Gastroesophageal sphincter (tissue), 4 donors: ENCODE results near the gene PLEK2. TPM values are rescaled to one million over a fixed set of nuclear protein-coding genes. Genes with fewer than 3 reads are reported as not detected.

Source experiments
- ATAC-seq: fragments of 150-250 bp; one replicate; pipeline ENCODE4 v1.9.1; 2016; ENCODE audit warnings: mild to moderate bottlenecking, moderate library complexity
- H3K27ac ChIP-seq, 4 donors: fragments of 200-600 bp; sonication (generic) in 3 of 4; 1 replicate in 3 of 4; 2 replicates in 1 of 4; pipeline ENCODE4 v1.5.1; 2016 to 2019
- H3K27me3 ChIP-seq: fragments of 200-600 bp; sonication (generic); one replicate; pipeline ENCODE4 v1.5.1; 2019
- H3K36me3 ChIP-seq, 2 donors: fragments of 200-600 bp; sonication (generic); one replicate each; pipeline ENCODE4 v1.5.1; 2019; ENCODE audit warnings: control low read depth in 1 of 2
- H3K4me1 ChIP-seq, 3 donors: fragments of 200-600 bp; sonication (generic); 1 replicate in 2 of 3; 2 replicates in 1 of 3; pipeline ENCODE4 v1.5.1; 2016 to 2019; ENCODE audit warnings: control low read depth in 2 of 3
- H3K4me3 ChIP-seq, 2 donors: fragments of 200-600 bp; sonication (generic); one replicate each; pipeline ENCODE4 v1.5.1; 2019; ENCODE audit warnings: mild to moderate bottlenecking in 1 of 2, moderate library complexity in 1 of 2
- H3K9me3 ChIP-seq, 3 donors: fragments of 200-600 bp; sonication (generic); one replicate each; pipeline ENCODE4 v1.5.1; 2017 to 2019; ENCODE audit warnings: control low read depth in 2 of 3
- CTCF ChIP-seq, 4 experiments: fragments of 200-600 bp in 2 of 4; fragments of 450-650 bp in 2 of 4; sonication (generic) in 1 of 4; IDR thresholded peaks; one replicate each; pipeline ENCODE4 v1.5.1; 2017 to 2019; ENCODE audit warnings: antibody characterized with exemption in 4 of 4, mild to moderate bottlenecking in 2 of 4, moderate library complexity in 2 of 4
- EP300 ChIP-seq: sonication (generic); formaldehyde crosslinking; IDR thresholded peaks from one replicate; pipeline ENCODE4 v1.6.1; 2017; ENCODE audit warnings: antibody characterized with exemption, mild to moderate bottlenecking
- POLR2A ChIP-seq, 2 donors: fragments of 450-650 bp; IDR thresholded peaks; one replicate each; pipeline ENCODE4 v1.6.1; 2017; ENCODE audit warnings: antibody characterized with exemption in 2 of 2, mild to moderate bottlenecking in 2 of 2, moderate library complexity in 1 of 2
- POLR2AphosphoS5 ChIP-seq: sonication (generic); formaldehyde crosslinking; IDR thresholded peaks from one replicate; pipeline ENCODE4 v1.6.1; 2017; ENCODE audit warnings: antibody characterized with exemption
- WGBS, 2 donors: methylation state at CpG; one replicate each; pipeline ENCODE4 v1.1.5; 2018; ENCODE audit warnings: low coverage in 1 of 2; 5-methylcytosine and 5-hydroxymethylcytosine counted together
- total RNA-seq, 4 donors: library from RNA; depleted of rRNA; stranded (reverse); fragments of >200 nt; gene quantifications; one replicate each; pipeline ENCODE4 v1.1.0, GENCODE V29; 2016

The PLEK2 gene
- total RNA-seq, 4 donors from 2014 or later: 0.37 TPM; not detected in 3

GRCh38 chr14:67442139-67442906, 30.4 kb upstream of the PLEK2 start:
- Histone ChIP-seq H3K27me3 (peaks cover 20% of the 10 kb centered on the region), H3K27ac (no peak overlapping the region), H3K4me3 (no peak overlapping the region), H3K4me1 (no peaks in the 10 kb centered on the region), H3K9me3 (no peaks in the 10 kb centered on the region), H3K36me3 (no peaks in the 10 kb centered on the region)
- ATAC-seq: no peak
- TF ChIP-seq EP300 (no peak), CTCF (IDR thresholded peaks at IDR 0.05) (no peak), POLR2AphosphoS5 (no peak), POLR2A (IDR thresholded peaks at IDR 0.05) (no peak)
- 61 to 77% methylated on average over 7 of the region's 8 CpGs for WGBS, 2 donors

GRCh38 chr14:67441672-67442071, 29.7 kb upstream of the PLEK2 start:
- H3K4me1 ChIP-seq: no peaks in the 10 kb centered on the region
- WGBS, 2 donors: 89 to 100% methylated on average over 6 of the region's 8 CpGs
- no peaks in the 10 kb centered on the region for H3K9me3 ChIP-seq
- peaks cover 20% of the 10 kb centered on the region for H3K27me3 ChIP-seq
- H3K27ac ChIP-seq: no peak overlapping the region
- no peak for TF ChIP-seq EP300
- TF ChIP-seq POLR2AphosphoS5: no peak
- no peak for TF ChIP-seq CTCF (IDR thresholded peaks at IDR 0.05)
- TF ChIP-seq POLR2A (IDR thresholded peaks at IDR 0.05): no peak
- ATAC-seq: no peak
- H3K36me3 ChIP-seq: no peaks in the 10 kb centered on the region
- no peak overlapping the region for H3K4me3 ChIP-seq

DNA sequence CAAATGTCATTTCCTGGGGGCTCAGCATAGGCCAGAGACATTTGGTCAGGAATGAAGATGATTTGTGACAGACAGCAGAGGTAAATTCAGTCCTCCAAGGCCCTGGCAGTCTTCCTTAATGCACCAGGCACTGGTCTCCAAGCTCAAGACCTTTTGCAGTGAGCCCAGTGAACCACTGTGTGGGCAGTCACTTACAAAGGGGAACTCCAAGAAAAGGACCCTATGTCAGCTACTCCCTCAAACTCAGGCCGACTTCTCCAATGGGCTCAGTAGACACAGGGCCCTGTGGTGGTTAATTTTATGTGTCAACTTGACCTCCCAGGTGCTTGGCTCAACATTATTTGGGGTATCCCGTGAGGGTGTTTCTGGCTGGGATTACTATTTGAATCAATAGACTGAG, 29.3 kb upstream of the PLEK2 start:
- WGBS, 2 donors: 100% methylated on average over 1 of the region's 2 CpGs
- no peaks in the 10 kb centered on the region for H3K9me3 ChIP-seq
- no peak overlapping the region for H3K4me3 ChIP-seq
- peaks cover 20% of the 10 kb centered on the region for H3K27me3 ChIP-seq
- no peak for ATAC-seq
- no peak for TF ChIP-seq POLR2A (IDR thresholded peaks at IDR 0.05)
- no peak for TF ChIP-seq POLR2AphosphoS5
- no peak for TF ChIP-seq CTCF (IDR thresholded peaks at IDR 0.05)
- no peak for TF ChIP-seq EP300
- H3K4me1 ChIP-seq: no peaks in the 10 kb centered on the region
- H3K27ac ChIP-seq: no peak overlapping the region
- H3K36me3 ChIP-seq: no peaks in the 10 kb centered on the region

GRCh38 chr14:67440513-67440912, 28.5 kb upstream of the PLEK2 start:
- Histone ChIP-seq H3K4me3 (no peak overlapping the region), H3K27ac (no peak overlapping the region), H3K9me3 (no peaks in the 10 kb centered on the region), H3K4me1 (no peaks in the 10 kb centered on the region), H3K27me3 (peaks cover 20% of the 10 kb centered on the region), H3K36me3 (no peaks in the 10 kb centered on the region)
- TF ChIP-seq POLR2AphosphoS5 (no peak), EP300 (no peak), POLR2A (IDR thresholded peaks at IDR 0.05) (no peak), CTCF (IDR thresholded peaks at IDR 0.05) (no peak)
- no peak for ATAC-seq
- WGBS, 2 donors: 70 to 100% methylated on average over 1 to 2 of the region's 4 CpGs

DNA sequence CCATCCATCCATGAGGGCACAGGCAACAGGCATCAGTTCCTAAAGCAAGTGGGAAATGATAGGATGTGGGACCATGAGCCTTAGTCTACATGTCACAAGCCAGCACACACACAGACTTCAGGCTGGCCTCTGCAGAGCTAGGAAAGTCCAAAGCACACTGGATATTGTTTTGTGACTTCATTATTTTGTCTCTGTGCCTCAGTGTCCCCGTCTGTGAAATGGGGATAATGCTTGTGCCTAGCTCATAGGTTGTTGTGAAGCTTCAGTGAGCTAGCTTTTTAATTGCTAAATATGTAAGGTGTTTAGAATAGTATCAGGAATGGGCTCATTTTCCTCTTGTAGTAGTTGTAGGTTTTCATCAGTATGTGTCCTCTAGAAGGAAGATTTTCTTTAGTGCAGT, 27.0 kb upstream of the PLEK2 start:
- H3K4me1 ChIP-seq: no peaks in the 10 kb centered on the region
- no peaks in the 10 kb centered on the region for H3K36me3 ChIP-seq
- H3K27ac ChIP-seq: no peak overlapping the region
- no peak for TF ChIP-seq CTCF (IDR thresholded peaks at IDR 0.05)
- TF ChIP-seq EP300: no peak
- TF ChIP-seq POLR2A (IDR thresholded peaks at IDR 0.05): no peak
- TF ChIP-seq POLR2AphosphoS5: no peak
- no peak overlapping the region for H3K4me3 ChIP-seq
- ATAC-seq: no peak
- no peaks in the 10 kb centered on the region for H3K9me3 ChIP-seq
- H3K27me3 ChIP-seq: peaks cover 14% of the 10 kb centered on the region
- WGBS, 2 donors: 50 to 83% methylated on average over 1 of the region's 1 CpG
